CD8-positive, alpha-beta memory T cell (primary cell): Measurements from ENCODE around the gene CTSW. TPM values are rescaled to one million over a fixed set of nuclear protein-coding genes. Genes with fewer than 3 reads are reported as not detected.
A peak's percentile ranks its signal among the peaks of the same experiment; 100 is the strongest.

ENCODE experiments used
- CTCF ChIA-PET: fragments of 350-600 bp; sonication (Branson Sonifier 250); formaldehyde crosslinking; loops from one replicate; lab custom pipeline; 2021; ENCODE audit warnings: antibody characterized with exemption; lab: Charles Lee
- POLR2A ChIA-PET: fragments of 350-600 bp; sonication (Branson Sonifier 250); formaldehyde crosslinking; loops from one replicate; lab custom pipeline; 2021; ENCODE audit warnings: antibody characterized with exemption; lab: Charles Lee
- DNase-seq, 5 donors: peaks; one replicate each; pipeline versions ENCODE4 v3.0.0 to v3.0.0-alpha.2; 2020 to 2022; ENCODE audit warnings: mixed read lengths in 1 of 5
- H3K27ac ChIP-seq: one replicate; pipeline ENCODE4 v1.7.0; 2013; ENCODE audit warnings: low read depth, mild to moderate bottlenecking, low read length, moderate library complexity
- H3K27me3 ChIP-seq: 2 replicates; pipeline ENCODE4 v1.7.0; 2013; ENCODE audit warnings: low read length, mild to moderate bottlenecking; ENCODE audit not compliant: insufficient read depth, poor library complexity, severe bottlenecking
- H3K36me3 ChIP-seq: 2 replicates; pipeline ENCODE4 v1.7.0; 2013; ENCODE audit warnings: mild to moderate bottlenecking, low read length, moderate library complexity; ENCODE audit not compliant: insufficient read depth
- H3K4me1 ChIP-seq: 2 replicates; pipeline ENCODE4 v1.7.0; 2013; ENCODE audit warnings: mild to moderate bottlenecking, low read length, moderate library complexity; ENCODE audit not compliant: insufficient read depth
- H3K4me3 ChIP-seq: 2 replicates; pipeline ENCODE4 v1.7.0; 2013; ENCODE audit warnings: mild to moderate bottlenecking, low read length
- H3K9me3 ChIP-seq: 2 replicates; pipeline ENCODE4 v1.7.0; 2013; ENCODE audit warnings: mild to moderate bottlenecking, low read length
- H3K27ac Mint-ChIP-seq, 8 donors: one replicate each; pipeline ENCODE4 v1.8.0; 2020 to 2021; ENCODE audit warnings: mixed read lengths in 8 of 8, mild to moderate bottlenecking in 6 of 8, inconsistent platforms in 3 of 8, moderate library complexity in 3 of 8
- H3K27me3 Mint-ChIP-seq, 2 donors: one replicate each; pipeline ENCODE4 v1.8.0; 2020 to 2021; ENCODE audit warnings: mixed read lengths in 2 of 2, mild to moderate bottlenecking in 1 of 2, moderate library complexity in 1 of 2
- H3K36me3 Mint-ChIP-seq, 3 donors: one replicate each; pipeline ENCODE4 v1.8.0; 2020 to 2021; ENCODE audit warnings: mixed read lengths in 3 of 3, inconsistent platforms in 1 of 3, mild to moderate bottlenecking in 1 of 3
- H3K4me1 Mint-ChIP-seq, 3 donors: one replicate each; pipeline ENCODE4 v1.8.0; 2020 to 2021; ENCODE audit warnings: mixed read lengths in 3 of 3, inconsistent platforms in 1 of 3, mild to moderate bottlenecking in 1 of 3
- H3K4me3 Mint-ChIP-seq, 7 donors: one replicate each; pipeline ENCODE4 v1.8.0; 2020 to 2021; ENCODE audit warnings: mixed read lengths in 7 of 7, mild to moderate bottlenecking in 6 of 7, moderate library complexity in 4 of 7, inconsistent platforms in 2 of 7
- H3K9me3 Mint-ChIP-seq, 5 donors: one replicate each; pipeline ENCODE4 v1.8.0; 2020 to 2022; ENCODE audit warnings: mixed read lengths in 5 of 5, mild to moderate bottlenecking in 3 of 5, moderate library complexity in 2 of 5, inconsistent platforms in 1 of 5
- polyA plus RNA-seq: library from polyadenylated mRNA; unstranded; fragments of 300-500 nt; fragmentation: Illumina TruSeq; gene quantifications from one replicate; pipeline ENCODE4 v1.2.3, GENCODE V29; 2021
- total RNA-seq, 2 experiments: library from RNA; stranded (reverse); gene quantifications; one replicate each; pipeline ENCODE4 v1.2.3, GENCODE V29; 2021

Gene CTSW
- total and polyA plus RNA-seq, 3 experiments from 2014 or later = 40.9 to 1,046 (median 44.3) TPM

GRCh38 chr11:65861165-65861505 is 18.5 kb upstream of the CTSW start:
- peak overlapping the region; percentile 94 for H3K4me3 ChIP-seq
- peak overlapping the region; percentile 93 for H3K27ac ChIP-seq
- ChIA-PET POLR2A (interaction anchor here (0.6 to 5.4 kb wide), 9 partner anchors 9 to 817 kb away, joined by 3 to 140 read pairs (median 4); partner anchors contain the start of genes CCDC85B, FIBP and RBM4B), CTCF (interaction anchor here (0.8 to 24.5 kb wide), 9 partner anchors 10 to 155 kb away, joined by 3 to 560 read pairs (median 8); partner anchors contain the start of genes BANF1, CCDC85B, CTSW and EFEMP2)
- H3K27me3 ChIP-seq = no peaks in the 10 kb centered on the region
- peaks cover 31 to 44% (median 40%) of the 10 kb centered on the region in 3 donors for H3K4me1 Mint-ChIP-seq
- H3K4me3 Mint-ChIP-seq = peak overlapping the region; percentile 86 to 96 (median 93)
- H3K27me3 Mint-ChIP-seq = no peaks in the 10 kb centered on the region
- H3K9me3 Mint-ChIP-seq = no peaks in the 10 kb centered on the region
- H3K27ac Mint-ChIP-seq = peak overlapping the region; percentile 57 to 98 (median 86)
- peaks cover 41% of the 10 kb centered on the region for H3K36me3 ChIP-seq
- no peaks in the 10 kb centered on the region for H3K9me3 ChIP-seq
- peaks cover 7 to 66% (median 12%) of the 10 kb centered on the region in 3 donors for H3K36me3 Mint-ChIP-seq
- no peak for DNase-seq
- peaks cover 33% of the 10 kb centered on the region for H3K4me1 ChIP-seq

GRCh38 chr11:65861533-65862183 is 18.0 kb upstream of the CTSW start:
- Mint-ChIP-seq H3K27me3 (no peaks in the 10 kb centered on the region), H3K9me3 (no peaks in the 10 kb centered on the region), H3K36me3 (peaks cover 7 to 64% (median 9%) of the 10 kb centered on the region in 3 donors), H3K4me3 (peak overlapping the region; percentile 86 to 96 (median 93)), H3K27ac (peak overlapping the region in 6 of 8 donors; percentile 57 to 98 (median 86)), H3K4me1 (peaks cover 25 to 39% (median 35%) of the 10 kb centered on the region in 3 donors)
- Histone ChIP-seq H3K4me3 (peak overlapping the region; percentile 94), H3K9me3 (no peaks in the 10 kb centered on the region), H3K27me3 (no peaks in the 10 kb centered on the region), H3K4me1 (peaks cover 28% of the 10 kb centered on the region), H3K27ac (peak overlapping the region; percentile 93), H3K36me3 (peaks cover 37% of the 10 kb centered on the region)
- ChIA-PET CTCF (interaction anchor here (0.8 to 24.5 kb wide), 8 partner anchors 10 to 155 kb away, joined by 3 to 560 read pairs (median 10); partner anchors contain the start of genes BANF1, CCDC85B, CTSW and EFEMP2), POLR2A (interaction anchor here (0.6 to 5.4 kb wide), 7 partner anchors 8 to 816 kb away, joined by 3 to 140 read pairs (median 8); partner anchors contain the start of genes CCDC85B, FIBP and RBM4B)
- peak in 1 of 5 donors; percentile 41 for DNase-seq

DNA sequence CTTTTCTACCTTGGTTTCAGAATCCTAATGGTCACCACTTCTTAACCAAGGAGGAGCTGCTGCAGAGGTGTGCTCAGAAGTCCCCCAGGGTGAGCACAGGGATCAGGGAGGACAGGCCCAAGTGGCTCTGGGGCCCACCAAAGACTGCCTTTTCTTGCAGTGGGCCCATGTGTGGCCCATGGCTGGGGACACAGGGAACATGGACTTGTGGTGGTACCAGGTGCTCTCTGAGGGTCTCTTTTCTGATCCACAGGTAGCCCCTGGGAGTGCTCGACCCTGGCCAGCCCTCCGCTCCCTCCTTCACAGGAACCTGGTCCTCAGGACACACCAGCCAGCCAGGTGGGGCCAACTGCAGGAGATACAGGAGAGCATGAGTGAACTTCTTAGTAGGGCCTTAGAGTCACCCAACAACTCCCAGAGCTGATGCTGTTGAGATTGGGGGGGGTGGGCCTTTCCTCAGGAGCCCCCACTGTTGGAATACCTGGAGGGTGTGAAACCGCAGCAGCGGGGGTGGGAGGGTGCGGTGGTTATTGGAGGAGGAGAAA is 17.4 kb upstream of the CTSW start:
- Mint-ChIP-seq H3K9me3 (no peaks in the 10 kb centered on the region), H3K36me3 (peaks cover 7 to 67% (median 7%) of the 10 kb centered on the region in 3 donors), H3K27ac (peak overlapping the region in 4 of 8 donors; percentile 43 to 81 (median 62)), H3K4me3 (peak overlapping the region in 6 of 7 donors; percentile 31 to 95 (median 60)), H3K4me1 (peaks cover 23 to 36% (median 32%) of the 10 kb centered on the region in 3 donors), H3K27me3 (no peaks in the 10 kb centered on the region)
- no peaks in the 10 kb centered on the region for H3K27me3 ChIP-seq
- no peaks in the 10 kb centered on the region for H3K9me3 ChIP-seq
- peak overlapping the region; percentile 93 for H3K27ac ChIP-seq
- CTCF ChIA-PET = interaction anchor here (2.5 to 24.5 kb wide), 3 partner anchors 10 to 26 kb away, joined by 18 to 560 read pairs (median 87); partner anchors contain the start of genes CCDC85B, CTSW, EFEMP2 and FIBP
- H3K4me1 ChIP-seq = peaks cover 27% of the 10 kb centered on the region
- no peak overlapping the region for H3K4me3 ChIP-seq
- H3K36me3 ChIP-seq = peaks cover 37% of the 10 kb centered on the region
- POLR2A ChIA-PET = no interaction called here
- peak in 1 of 5 donors; percentile 45 for DNase-seq

- Histone ChIP-seq H3K36me3 (peaks cover 37% of the 10 kb centered on the region), H3K9me3 (no peaks in the 10 kb centered on the region), H3K4me1 (peaks cover 31% of the 10 kb centered on the region), H3K4me3 (no peak overlapping the region), H3K27ac (no peak overlapping the region), H3K27me3 (no peaks in the 10 kb centered on the region)
- peak in 1 of 5 donors; percentile 43 for DNase-seq
- POLR2A ChIA-PET = no interaction called here
- CTCF ChIA-PET = interaction anchor here (24.5 kb wide), 1 partner anchor 25 kb away, joined by 560 read pairs; the partner anchor contains the start of genes CCDC85B, CTSW and FIBP
- Mint-ChIP-seq H3K27me3 (no peaks in the 10 kb centered on the region), H3K27ac (peak overlapping the region in 4 of 8 donors; percentile 43 to 81 (median 62)), H3K4me1 (peaks cover 22 to 40% (median 31%) of the 10 kb centered on the region in 3 donors), H3K9me3 (no peaks in the 10 kb centered on the region), H3K36me3 (peaks cover 7 to 69% (median 7%) of the 10 kb centered on the region in 3 donors), H3K4me3 (peak overlapping the region in 3 of 7 donors; percentile 31 to 61 (median 60))
Measured at GRCh38 chr11:65862941-65863888, 16.4 kb upstream of the CTSW start.

GRCh38 chr11:65863889-65864705 is 15.5 kb upstream of the CTSW start:
- Mint-ChIP-seq H3K4me3 (no peak overlapping the region), H3K27me3 (no peaks in the 10 kb centered on the region), H3K36me3 (peaks cover 7 to 66% (median 7%) of the 10 kb centered on the region in 3 donors), H3K9me3 (no peaks in the 10 kb centered on the region), H3K4me1 (peaks cover 17 to 31% (median 22%) of the 10 kb centered on the region in 3 donors), H3K27ac (peak overlapping the region in 2 of 8 donors; percentile 54 to 66)
- CTCF ChIA-PET = interaction anchor here (24.5 kb wide), 1 partner anchor 24 kb away, joined by 560 read pairs; the partner anchor contains the start of genes CCDC85B, CTSW and FIBP
- Histone ChIP-seq H3K9me3 (no peaks in the 10 kb centered on the region), H3K4me3 (no peak overlapping the region), H3K27me3 (no peaks in the 10 kb centered on the region), H3K27ac (no peak overlapping the region), H3K4me1 (peaks cover 22% of the 10 kb centered on the region), H3K36me3 (peaks cover 37% of the 10 kb centered on the region)
- no peak for DNase-seq
- POLR2A ChIA-PET = no interaction called here

GRCh38 chr11:65864706-65865471 is 14.7 kb upstream of the CTSW start:
- POLR2A ChIA-PET = interaction anchor here (0.5 kb wide), 1 partner anchor 121 kb away, joined by 6 read pairs; no protein-coding TSS in a partner anchor
- Histone ChIP-seq H3K27ac (no peak overlapping the region), H3K36me3 (peaks cover 37% of the 10 kb centered on the region)

More at GRCh38 chr11:65864706-65865471, 14.7 kb upstream of the CTSW start:
- Mint-ChIP-seq H3K9me3 (no peaks in the 10 kb centered on the region), H3K27ac (peak overlapping the region in 1 of 8 donors; percentile 71), H3K36me3 (peaks cover 7 to 65% (median 7%) of the 10 kb centered on the region in 3 donors), H3K27me3 (no peaks in the 10 kb centered on the region), H3K4me3 (peak overlapping the region in 1 of 7 donors; percentile 56), H3K4me1 (peaks cover 14 to 31% (median 21%) of the 10 kb centered on the region in 3 donors)
- CTCF ChIA-PET = interaction anchor here (24.5 kb wide), 1 partner anchor 23 kb away, joined by 560 read pairs; the partner anchor contains the start of genes CCDC85B, CTSW and FIBP
- Histone ChIP-seq H3K27me3 (no peaks in the 10 kb centered on the region), H3K4me3 (no peak overlapping the region), H3K9me3 (no peaks in the 10 kb centered on the region), H3K4me1 (peaks cover 22% of the 10 kb centered on the region)
- no peak for DNase-seq
